K562 (cell line): ENCODE results near the gene SLC6A9. TPM values are rescaled to one million over a fixed set of nuclear protein-coding genes. Genes with fewer than 3 reads are reported as not detected.
A peak's percentile ranks its signal among the peaks of the same experiment; 100 is the strongest.

ENCODE experiments used
- FOXJ2 ChIP-seq: fragments of 200-800 bp; sonication (Bioruptor generic); IDR thresholded peaks from 2 replicates; pipeline ENCODE4 v1.6.1; 2016; ENCODE audit warnings: missing genetic modification characterization, missing compliant biosample characterization
- GABPA ChIP-seq: fragments of 200-800 bp; sonication (Bioruptor generic); conservative IDR thresholded peaks from 2 replicates; pipeline ENCODE4 v1.6.1; 2016; ENCODE audit warnings: low read depth, missing genetic modification characterization, missing compliant biosample characterization
- HMGN3 ChIP-seq: IDR thresholded peaks from 2 replicates; pipeline ENCODE4 v1.6.1; 2011; ENCODE audit warnings: borderline replicate concordance, low read depth, mild to moderate bottlenecking, mixed read lengths, low read length; ENCODE audit not compliant: insufficient read length; ENCODE audit errors: extremely low read depth
- HNRNPH1 ChIP-seq: fragments of 200-400 bp; formaldehyde crosslinking; optimal IDR thresholded peaks from 2 replicates; pipeline ENCODE3; 2017; ENCODE audit warnings: low read depth, mild to moderate bottlenecking, low read length, moderate library complexity
- NBN ChIP-seq: fragments of 450-650 bp; IDR thresholded peaks from 2 replicates; pipeline ENCODE4 v1.6.1; 2016; ENCODE audit warnings: low read depth, mild to moderate bottlenecking
- RBBP5 ChIP-seq: fragments of 200-600 bp; sonication (generic); IDR thresholded peaks from 2 replicates; pipeline ENCODE4 v1.6.1; 2012; ENCODE audit warnings: borderline replicate concordance, mild to moderate bottlenecking, low read length, control low read depth, inconsistent platforms; ENCODE audit not compliant: insufficient read depth, poor library complexity, severe bottlenecking
- RBFOX2 ChIP-seq: fragments of 200-400 bp; formaldehyde crosslinking; IDR thresholded peaks from 2 replicates; pipeline ENCODE4 v1.6.1; 2017; ENCODE audit warnings: low read depth, mild to moderate bottlenecking, low read length, moderate library complexity
- SNIP1 ChIP-seq: fragments of 450-650 bp; IDR thresholded peaks from 2 replicates; pipeline ENCODE4 v1.7.1; 2017; ENCODE audit warnings: low read depth, mild to moderate bottlenecking
- THRAP3 ChIP-seq: fragments of 450-650 bp; IDR thresholded peaks from 2 replicates; pipeline ENCODE4 v1.6.1; 2016; ENCODE audit warnings: mild to moderate bottlenecking, inconsistent platforms, borderline replicate concordance
- ZNF134 ChIP-seq: fragments of 250-450 bp; sonication (Bioruptor Pico); conservative IDR thresholded peaks from 2 replicates; pipeline ENCODE4 v1.4.0; 2020
- ZNF695 ChIP-seq: fragments of 450-650 bp; formaldehyde crosslinking; IDR thresholded peaks from 2 replicates; pipeline ENCODE4 v1.4.0; 2020; ENCODE audit warnings: mild to moderate bottlenecking, moderate library complexity
- polyA plus RNA-seq, 8 experiments: library from polyadenylated mRNA; depleted of rRNA in 4 of 8; stranded (reverse) in 5 of 8; unstranded in 3 of 8; fragments of >200 nt; fragmentation: Nextera tagmentation in 2 of 8; fragmentation: Illumina TruSeq in 1 of 8; extraction: Ambion mirVana in 2 of 8; extraction: Trizol in 1 of 8; gene quantifications; 2 replicates each; pipeline versions ENCODE4 v1.2.1 to v1.2.3, GENCODE V29; 2011 to 2014; ENCODE audit warnings: inconsistent platforms in 1 of 8, missing spikeins in 1 of 8
- total RNA-seq, 7 experiments: library from RNA; depleted of rRNA in 6 of 7; stranded (reverse); fragments of >200 nt in 6 of 7; fragmentation: Illumina TruSeq in 2 of 7; extraction: Trizol in 2 of 7; gene quantifications; 2 replicates each; pipeline versions ENCODE4 v1.2.1 to v1.2.3, GENCODE V29; 2011 to 2021; ENCODE audit warnings: low replicate concordance in 1 of 7
- TF ChIP-seq, protein P1 (sequence below): fragments of 450-650 bp; IDR thresholded peaks from 2 replicates; pipeline ENCODE4 v1.6.1; 2017; ENCODE audit warnings: antibody characterized with exemption
- TF ChIP-seq, protein P2 (sequence below), 2 experiments: fragments of 450-650 bp; IDR thresholded peaks; 2 replicates each; pipeline ENCODE4 v1.6.1; 2016; ENCODE audit warnings: mild to moderate bottlenecking in 2 of 2, borderline replicate concordance in 1 of 2, low read depth in 1 of 2, moderate library complexity in 1 of 2
- TF ChIP-seq, protein P3 (sequence below): fragments of 450-650 bp; IDR thresholded peaks from 2 replicates; pipeline ENCODE4 v1.6.1; 2016; ENCODE audit warnings: borderline replicate concordance

The SLC6A9 gene
- total and polyA plus RNA-seq, 9 of the 15 experiments (the other 6 are each of a cell fraction or from before 2014, with no cell fraction given) = 0.17 to 18.7 (median 2.9) TPM

DNA sequence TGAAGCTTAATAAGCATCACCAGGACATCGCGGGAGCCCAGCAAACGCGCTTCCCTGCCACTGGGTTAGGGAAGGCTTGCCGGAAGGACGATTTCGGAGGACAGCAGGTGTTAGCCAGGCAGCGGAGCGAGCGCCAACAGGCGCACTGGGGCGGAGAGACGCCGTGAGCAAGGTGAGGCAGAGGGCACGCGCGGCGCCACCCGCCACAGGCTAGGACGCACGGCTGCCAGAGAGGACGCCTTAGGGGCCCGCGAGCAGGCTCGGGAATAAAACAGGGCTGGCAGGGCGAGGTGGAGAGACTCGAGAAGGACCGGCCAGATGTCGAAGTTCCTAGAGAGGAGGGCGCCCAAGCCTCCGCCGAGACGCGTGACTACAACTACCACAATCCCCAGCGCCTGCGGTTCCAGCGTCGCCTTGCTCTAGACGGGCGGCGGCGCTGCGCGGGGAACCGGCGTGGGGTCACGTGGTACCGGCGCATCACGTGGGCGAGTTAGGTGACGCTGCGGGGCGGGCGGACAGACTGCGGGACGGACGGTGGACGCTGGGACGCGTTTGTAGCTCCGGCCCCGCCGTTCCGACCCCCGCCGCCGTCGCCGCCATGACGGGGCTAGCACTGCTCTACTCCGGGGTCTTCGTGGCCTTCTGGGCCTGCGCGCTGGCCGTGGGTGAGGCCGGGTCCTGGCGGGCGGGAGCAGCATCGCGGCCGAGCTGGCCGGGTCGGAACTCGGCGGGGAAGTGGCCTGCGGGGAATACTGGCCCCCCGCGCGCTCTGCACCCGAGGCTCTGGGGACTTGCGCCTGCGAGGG is 56.6 kb downstream of the SLC6A9 start, which contains the start of gene ATP6V0B (continued):
- TF ChIP-seq, protein P1, sequence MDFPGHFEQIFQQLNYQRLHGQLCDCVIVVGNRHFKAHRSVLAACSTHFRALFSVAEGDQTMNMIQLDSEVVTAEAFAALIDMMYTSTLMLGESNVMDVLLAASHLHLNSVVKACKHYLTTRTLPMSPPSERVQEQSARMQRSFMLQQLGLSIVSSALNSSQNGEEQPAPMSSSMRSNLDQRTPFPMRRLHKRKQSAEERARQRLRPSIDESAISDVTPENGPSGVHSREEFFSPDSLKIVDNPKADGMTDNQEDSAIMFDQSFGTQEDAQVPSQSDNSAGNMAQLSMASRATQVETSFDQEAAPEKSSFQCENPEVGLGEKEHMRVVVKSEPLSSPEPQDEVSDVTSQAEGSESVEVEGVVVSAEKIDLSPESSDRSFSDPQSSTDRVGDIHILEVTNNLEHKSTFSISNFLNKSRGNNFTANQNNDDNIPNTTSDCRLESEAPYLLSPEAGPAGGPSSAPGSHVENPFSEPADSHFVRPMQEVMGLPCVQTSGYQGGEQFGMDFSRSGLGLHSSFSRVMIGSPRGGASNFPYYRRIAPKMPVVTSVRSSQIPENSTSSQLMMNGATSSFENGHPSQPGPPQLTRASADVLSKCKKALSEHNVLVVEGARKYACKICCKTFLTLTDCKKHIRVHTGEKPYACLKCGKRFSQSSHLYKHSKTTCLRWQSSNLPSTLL = no peak
- TF ChIP-seq, protein P2, sequence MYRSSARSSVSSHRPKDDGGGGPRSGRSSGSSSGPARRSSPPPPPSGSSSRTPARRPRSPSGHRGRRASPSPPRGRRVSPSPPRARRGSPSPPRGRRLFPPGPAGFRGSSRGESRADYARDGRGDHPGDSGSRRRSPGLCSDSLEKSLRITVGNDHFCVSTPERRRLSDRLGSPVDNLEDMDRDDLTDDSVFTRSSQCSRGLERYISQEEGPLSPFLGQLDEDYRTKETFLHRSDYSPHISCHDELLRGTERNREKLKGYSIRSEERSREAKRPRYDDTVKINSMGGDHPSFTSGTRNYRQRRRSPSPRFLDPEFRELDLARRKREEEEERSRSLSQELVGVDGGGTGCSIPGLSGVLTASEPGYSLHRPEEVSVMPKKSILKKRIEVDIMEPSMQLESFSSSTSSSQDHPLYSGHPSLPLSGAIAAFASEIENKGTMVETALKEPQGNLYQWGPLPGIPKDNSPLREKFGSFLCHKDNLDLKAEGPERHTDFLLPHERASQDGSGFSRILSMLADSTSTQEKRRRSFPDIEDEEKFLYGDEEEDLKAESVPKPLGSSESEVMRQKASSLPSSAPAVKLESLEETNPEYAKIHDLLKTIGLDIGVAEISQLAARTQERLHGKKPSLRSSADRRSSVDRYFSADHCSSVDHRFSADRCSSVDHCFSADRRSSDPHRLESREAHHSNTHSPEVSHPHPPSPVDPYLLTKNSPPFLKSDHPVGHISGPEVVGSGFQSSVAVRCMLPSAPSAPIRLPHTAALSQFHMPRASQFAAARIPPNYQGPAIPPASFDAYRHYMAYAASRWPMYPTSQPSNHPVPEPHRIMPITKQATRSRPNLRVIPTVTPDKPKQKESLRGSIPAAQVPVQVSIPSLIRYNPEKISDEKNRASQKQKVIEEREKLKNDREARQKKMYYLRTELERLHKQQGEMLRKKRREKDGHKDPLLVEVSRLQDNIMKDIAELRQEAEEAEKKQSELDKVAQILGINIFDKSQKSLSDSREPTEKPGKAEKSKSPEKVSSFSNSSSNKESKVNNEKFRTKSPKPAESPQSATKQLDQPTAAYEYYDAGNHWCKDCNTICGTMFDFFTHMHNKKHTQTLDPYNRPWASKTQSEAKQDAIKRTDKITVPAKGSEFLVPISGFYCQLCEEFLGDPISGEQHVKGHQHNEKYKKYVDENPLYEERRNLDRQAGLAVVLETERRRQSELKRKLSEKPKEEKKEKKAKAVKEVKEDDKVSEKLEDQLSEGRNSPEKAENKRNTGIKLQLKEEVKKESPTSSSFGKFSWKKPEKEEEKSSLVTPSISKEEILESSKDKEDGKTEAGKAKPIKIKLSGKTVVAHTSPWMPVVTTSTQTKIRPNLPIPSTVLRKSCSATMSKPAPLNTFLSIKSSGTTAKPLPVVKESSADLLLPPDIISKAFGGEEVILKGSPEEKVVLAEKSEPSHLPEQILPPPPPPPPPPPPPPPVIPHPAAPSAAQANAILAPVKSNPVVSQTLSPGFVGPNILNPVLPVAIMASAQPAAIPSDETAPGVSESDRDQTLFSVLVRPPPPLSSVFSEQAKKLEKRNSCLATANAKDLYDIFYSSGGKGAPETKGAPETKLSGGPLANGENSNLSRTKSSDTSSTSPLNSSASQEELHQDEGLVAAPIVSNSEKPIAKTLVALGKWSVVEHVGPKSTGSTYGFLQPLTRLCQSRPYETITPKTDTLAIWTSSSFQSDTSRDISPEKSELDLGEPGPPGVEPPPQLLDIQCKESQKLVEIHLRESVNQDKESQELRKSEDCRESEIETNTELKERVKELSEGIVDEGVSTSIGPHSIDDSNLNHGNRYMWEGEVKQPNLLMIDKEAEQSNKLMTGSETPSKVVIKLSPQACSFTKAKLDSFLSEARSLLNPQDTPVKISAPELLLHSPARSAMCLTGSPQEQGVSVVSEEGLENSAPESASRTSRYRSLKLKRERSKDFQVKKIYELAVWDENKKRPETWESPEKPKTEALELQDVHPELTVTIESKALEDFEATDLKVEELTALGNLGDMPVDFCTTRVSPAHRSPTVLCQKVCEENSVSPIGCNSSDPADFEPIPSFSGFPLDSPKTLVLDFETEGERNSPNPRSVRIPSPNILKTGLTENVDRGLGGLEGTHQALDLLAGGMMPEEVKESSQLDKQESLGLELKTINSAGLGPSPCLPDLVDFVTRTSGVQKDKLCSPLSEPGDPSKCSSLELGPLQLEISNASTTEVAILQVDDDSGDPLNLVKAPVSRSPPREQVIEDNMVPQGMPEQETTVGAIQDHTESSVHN (IDR thresholded peaks at IDR 0.05; ENCODE audit: borderline replicate concordance in 1 of 2, low read depth in 1 of 2) = no peak
- TF ChIP-seq THRAP3 (no peak), SNIP1 (no peak), RBFOX2 (peak; percentile 96), RBBP5 (peak; percentile 74), FOXJ2 (tag) (peak; percentile 43; the same call in 1 of the 2 replicates), GABPA (tag) (peak; percentile 72), HNRNPH1 (no peak), ZNF695 (CRISPR knock-in tag) (peak; percentile 78; the same call in 1 of the 2 replicates), HMGN3 (no peak), ZNF134 (0 out of 2 replicates have a peak, but pooled peaks have one; percentile 11), NBN (0 out of 2 replicates have a peak, but pooled peaks have one; percentile 8)
- TF ChIP-seq, protein P3, sequence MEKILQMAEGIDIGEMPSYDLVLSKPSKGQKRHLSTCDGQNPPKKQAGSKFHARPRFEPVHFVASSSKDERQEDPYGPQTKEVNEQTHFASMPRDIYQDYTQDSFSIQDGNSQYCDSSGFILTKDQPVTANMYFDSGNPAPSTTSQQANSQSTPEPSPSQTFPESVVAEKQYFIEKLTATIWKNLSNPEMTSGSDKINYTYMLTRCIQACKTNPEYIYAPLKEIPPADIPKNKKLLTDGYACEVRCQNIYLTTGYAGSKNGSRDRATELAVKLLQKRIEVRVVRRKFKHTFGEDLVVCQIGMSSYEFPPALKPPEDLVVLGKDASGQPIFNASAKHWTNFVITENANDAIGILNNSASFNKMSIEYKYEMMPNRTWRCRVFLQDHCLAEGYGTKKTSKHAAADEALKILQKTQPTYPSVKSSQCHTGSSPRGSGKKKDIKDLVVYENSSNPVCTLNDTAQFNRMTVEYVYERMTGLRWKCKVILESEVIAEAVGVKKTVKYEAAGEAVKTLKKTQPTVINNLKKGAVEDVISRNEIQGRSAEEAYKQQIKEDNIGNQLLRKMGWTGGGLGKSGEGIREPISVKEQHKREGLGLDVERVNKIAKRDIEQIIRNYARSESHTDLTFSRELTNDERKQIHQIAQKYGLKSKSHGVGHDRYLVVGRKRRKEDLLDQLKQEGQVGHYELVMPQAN = peak; percentile 66; the same call in 1 of the 2 replicates
